ENCODE data around the gene RAI1.

Gene RAI1

GRCh38 chr17:17793378-17794214 is 112.3 kb downstream of the RAI1 start:
- Mint-ChIP-seq H3K4me1 (ENCODE audit: low read depth) (peaks cover 20% of the 10 kb centered on the region), H3K9me3 (ENCODE audit: low read depth) (no peaks in the 10 kb centered on the region), H3K4me3 (peak overlapping the region; percentile 35), H3K27ac (peak overlapping the region; percentile 70), H3K36me3 (no peaks in the 10 kb centered on the region), H3K27me3 (no peaks in the 10 kb centered on the region)

GRCh38 chr17:17794382-17794781 is 113.1 kb downstream of the RAI1 start:
- no peak overlapping the region for H3K27ac Mint-ChIP-seq
- H3K4me1 Mint-ChIP-seq (ENCODE audit: low read depth), result peaks cover 20% of the 10 kb centered on the region
- H3K4me3 Mint-ChIP-seq, result no peak overlapping the region
- H3K9me3 Mint-ChIP-seq (ENCODE audit: low read depth), result no peaks in the 10 kb centered on the region
- H3K36me3 Mint-ChIP-seq, result no peaks in the 10 kb centered on the region
- H3K27me3 Mint-ChIP-seq, result no peaks in the 10 kb centered on the region

GRCh38 chr17:17795296-17795695 is 114.0 kb downstream of the RAI1 start:
- no peaks in the 10 kb centered on the region for H3K9me3 Mint-ChIP-seq (ENCODE audit: low read depth)
- H3K4me3 Mint-ChIP-seq, result no peak overlapping the region
- H3K36me3 Mint-ChIP-seq, result no peaks in the 10 kb centered on the region
- no peaks in the 10 kb centered on the region for H3K27me3 Mint-ChIP-seq
- H3K27ac Mint-ChIP-seq, result no peak overlapping the region
- peaks cover 20% of the 10 kb centered on the region for H3K4me1 Mint-ChIP-seq (ENCODE audit: low read depth)

- Mint-ChIP-seq H3K27ac (no peak overlapping the region), H3K4me1 (ENCODE audit: low read depth) (peaks cover 20% of the 10 kb centered on the region), H3K4me3 (no peak overlapping the region), H3K27me3 (no peaks in the 10 kb centered on the region), H3K9me3 (ENCODE audit: low read depth) (no peaks in the 10 kb centered on the region), H3K36me3 (no peaks in the 10 kb centered on the region)
These were observed 114.9 kb downstream of the RAI1 start for GRCh38 chr17:17795946-17796786.

GRCh38 chr17:17796787-17797061 is 115.5 kb downstream of the RAI1 start:
- Mint-ChIP-seq H3K36me3 (no peaks in the 10 kb centered on the region), H3K4me1 (ENCODE audit: low read depth) (peaks cover 20% of the 10 kb centered on the region), H3K27ac (no peak overlapping the region), H3K9me3 (ENCODE audit: low read depth) (no peaks in the 10 kb centered on the region), H3K4me3 (no peak overlapping the region), H3K27me3 (no peaks in the 10 kb centered on the region)

- Mint-ChIP-seq H3K4me3 (no peak overlapping the region), H3K9me3 (ENCODE audit: low read depth) (no peaks in the 10 kb centered on the region), H3K4me1 (ENCODE audit: low read depth) (peaks cover 15% of the 10 kb centered on the region), H3K27ac (no peak overlapping the region), H3K27me3 (no peaks in the 10 kb centered on the region), H3K36me3 (no peaks in the 10 kb centered on the region)
These were observed 116.0 kb downstream of the RAI1 start for GRCh38 chr17:17797119-17797809.

- H3K27ac Mint-ChIP-seq, result no peak overlapping the region
- no peaks in the 10 kb centered on the region for H3K27me3 Mint-ChIP-seq
- H3K36me3 Mint-ChIP-seq, result no peaks in the 10 kb centered on the region
- H3K4me1 Mint-ChIP-seq (ENCODE audit: low read depth), result peaks cover 9% of the 10 kb centered on the region
- H3K9me3 Mint-ChIP-seq (ENCODE audit: low read depth), result no peaks in the 10 kb centered on the region
- no peak overlapping the region for H3K4me3 Mint-ChIP-seq
These were observed 116.8 kb downstream of the RAI1 start for GRCh38 chr17:17798010-17798556.

- H3K4me3 Mint-ChIP-seq, result no peak overlapping the region
- H3K27me3 Mint-ChIP-seq, result no peaks in the 10 kb centered on the region
- no peak overlapping the region for H3K27ac Mint-ChIP-seq
- peaks cover under 1% of the 10 kb centered on the region for H3K36me3 Mint-ChIP-seq
- no peaks in the 10 kb centered on the region for H3K9me3 Mint-ChIP-seq (ENCODE audit: low read depth)
- peaks cover 4% of the 10 kb centered on the region for H3K4me1 Mint-ChIP-seq (ENCODE audit: low read depth)
These were observed 117.5 kb downstream of the RAI1 start for GRCh38 chr17:17798573-17799255.

- H3K27ac Mint-ChIP-seq, result no peak overlapping the region
- H3K36me3 Mint-ChIP-seq, result peaks cover 5% of the 10 kb centered on the region
- no peak overlapping the region for H3K4me3 Mint-ChIP-seq
- H3K9me3 Mint-ChIP-seq (ENCODE audit: low read depth), result no peaks in the 10 kb centered on the region
- no peaks in the 10 kb centered on the region for H3K4me1 Mint-ChIP-seq (ENCODE audit: low read depth)
- H3K27me3 Mint-ChIP-seq, result no peaks in the 10 kb centered on the region
These were observed 119.3 kb downstream of the RAI1 start for GRCh38 chr17:17800504-17801021.

- H3K27ac Mint-ChIP-seq, result no peak overlapping the region
These were observed 120.7 kb downstream of the RAI1 start for GRCh38 chr17:17801800-17802481.

GRCh38 chr17:17804007-17804406 is 122.7 kb downstream of the RAI1 start:
- H3K4me1 Mint-ChIP-seq (ENCODE audit: low read depth), result peaks cover 5% of the 10 kb centered on the region
- no peaks in the 10 kb centered on the region for H3K9me3 Mint-ChIP-seq (ENCODE audit: low read depth)
- H3K36me3 Mint-ChIP-seq, result peaks cover 5% of the 10 kb centered on the region
- no peaks in the 10 kb centered on the region for H3K27me3 Mint-ChIP-seq
- H3K4me3 Mint-ChIP-seq, result no peak overlapping the region
- no peak overlapping the region for H3K27ac Mint-ChIP-seq

More at GRCh38 chr17:17801800-17802481, 120.7 kb downstream of the RAI1 start:
- Mint-ChIP-seq H3K9me3 (ENCODE audit: low read depth) (no peaks in the 10 kb centered on the region), H3K4me3 (no peak overlapping the region), H3K4me1 (ENCODE audit: low read depth) (peaks cover 2% of the 10 kb centered on the region), H3K27me3 (no peaks in the 10 kb centered on the region), H3K36me3 (peaks cover 5% of the 10 kb centered on the region)

GRCh38 chr17:17805575-17805974 is 124.3 kb downstream of the RAI1 start:
- Mint-ChIP-seq H3K27ac (no peak overlapping the region), H3K9me3 (ENCODE audit: low read depth) (no peaks in the 10 kb centered on the region), H3K4me1 (ENCODE audit: low read depth) (peaks cover 5% of the 10 kb centered on the region), H3K36me3 (peaks cover 5% of the 10 kb centered on the region), H3K27me3 (no peaks in the 10 kb centered on the region), H3K4me3 (no peak overlapping the region)

GRCh38 chr17:17806035-17806434 is 124.8 kb downstream of the RAI1 start:
- H3K9me3 Mint-ChIP-seq (ENCODE audit: low read depth), result no peaks in the 10 kb centered on the region
- peak overlapping the region; percentile 18 for H3K27ac Mint-ChIP-seq
- peaks cover 5% of the 10 kb centered on the region for H3K36me3 Mint-ChIP-seq
- no peak overlapping the region for H3K4me3 Mint-ChIP-seq
- H3K4me1 Mint-ChIP-seq (ENCODE audit: low read depth), result peaks cover 5% of the 10 kb centered on the region
- H3K27me3 Mint-ChIP-seq, result no peaks in the 10 kb centered on the region

All from activated naive CD8-positive, alpha-beta T cell (primary cell).